Measurements from ENCODE around the gene RAB34.

DNA sequence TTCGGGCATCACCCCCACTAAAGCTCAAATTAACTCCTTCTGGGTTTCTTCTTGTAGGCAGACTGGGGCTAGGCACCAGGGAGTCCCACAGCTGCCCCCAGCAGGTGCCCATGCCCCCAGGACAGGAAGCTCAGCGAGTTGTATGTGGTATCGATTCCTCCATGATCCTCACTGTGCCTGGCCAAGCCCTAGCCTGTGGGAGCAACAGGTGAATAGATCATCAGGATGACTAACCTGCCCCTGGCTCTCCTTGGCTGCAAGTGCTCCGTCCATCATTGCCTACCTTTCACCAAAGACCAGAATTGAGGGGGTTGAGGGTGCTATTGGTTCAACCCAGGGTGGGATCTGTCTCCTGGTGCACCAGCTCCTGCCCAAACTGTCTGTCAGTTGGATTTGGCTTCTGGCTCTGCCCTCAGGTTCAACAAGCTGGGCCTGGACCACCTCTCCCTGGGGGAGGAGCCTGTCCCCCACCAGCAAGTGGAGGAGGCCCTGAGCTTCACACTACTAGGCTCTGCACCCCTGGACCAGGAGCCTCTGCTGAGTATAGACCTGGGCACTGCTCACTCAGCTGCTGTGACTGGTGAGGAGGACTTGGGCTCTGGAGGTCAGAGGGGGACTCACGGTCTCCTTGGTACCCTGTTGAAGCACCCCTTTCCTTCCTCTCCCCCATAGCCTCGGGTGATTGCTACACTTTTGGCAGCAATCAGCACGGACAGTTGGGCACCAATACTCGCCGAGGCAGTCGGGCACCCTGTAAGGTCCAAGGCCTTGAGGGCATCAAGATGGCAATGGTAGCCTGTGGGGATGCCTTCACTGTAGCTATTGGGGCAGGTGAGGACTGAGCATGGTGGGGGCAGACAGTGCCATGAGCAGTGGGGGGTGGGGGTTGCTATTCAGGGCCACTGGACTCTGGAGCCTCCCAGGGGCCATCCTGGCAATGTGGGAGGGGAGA is 23.0 kb upstream of the RAB34 start:
- TF ChIP-seq, protein P1, sequence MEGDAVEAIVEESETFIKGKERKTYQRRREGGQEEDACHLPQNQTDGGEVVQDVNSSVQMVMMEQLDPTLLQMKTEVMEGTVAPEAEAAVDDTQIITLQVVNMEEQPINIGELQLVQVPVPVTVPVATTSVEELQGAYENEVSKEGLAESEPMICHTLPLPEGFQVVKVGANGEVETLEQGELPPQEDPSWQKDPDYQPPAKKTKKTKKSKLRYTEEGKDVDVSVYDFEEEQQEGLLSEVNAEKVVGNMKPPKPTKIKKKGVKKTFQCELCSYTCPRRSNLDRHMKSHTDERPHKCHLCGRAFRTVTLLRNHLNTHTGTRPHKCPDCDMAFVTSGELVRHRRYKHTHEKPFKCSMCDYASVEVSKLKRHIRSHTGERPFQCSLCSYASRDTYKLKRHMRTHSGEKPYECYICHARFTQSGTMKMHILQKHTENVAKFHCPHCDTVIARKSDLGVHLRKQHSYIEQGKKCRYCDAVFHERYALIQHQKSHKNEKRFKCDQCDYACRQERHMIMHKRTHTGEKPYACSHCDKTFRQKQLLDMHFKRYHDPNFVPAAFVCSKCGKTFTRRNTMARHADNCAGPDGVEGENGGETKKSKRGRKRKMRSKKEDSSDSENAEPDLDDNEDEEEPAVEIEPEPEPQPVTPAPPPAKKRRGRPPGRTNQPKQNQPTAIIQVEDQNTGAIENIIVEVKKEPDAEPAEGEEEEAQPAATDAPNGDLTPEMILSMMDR (IDR thresholded peaks at IDR 0.05; ENCODE audit: insufficient read depth, low read depth, low read length), result no peak
- TF ChIP-seq EZH2 (IDR thresholded peaks at IDR 0.05; ENCODE audit: insufficient read depth, low read length), result no peak
